Stimulated activated CD8-positive, alpha-beta memory T cell treated with anti-CD3 and anti-CD28 coated beads, Interleukin-4, amount 100 ng/mL, for 1 hour (primary cell): Measurements from ENCODE around the gene ABCG4.
A peak's percentile ranks its signal among the peaks of the same experiment; 100 is the strongest.
"Not testable (repeated sequence)": the region's sequence is repeated elsewhere in the genome, so short reads cannot be mapped to it uniquely, and the experiment has no call there.

Source experiments
- DNase-seq, 2 donors: peaks; one replicate each; pipeline ENCODE4 v3.0.0-alpha.2; 2020; ENCODE audit warnings: low read depth in 2 of 2, low spot score in 1 of 2

ABCG4 gene

DNA sequence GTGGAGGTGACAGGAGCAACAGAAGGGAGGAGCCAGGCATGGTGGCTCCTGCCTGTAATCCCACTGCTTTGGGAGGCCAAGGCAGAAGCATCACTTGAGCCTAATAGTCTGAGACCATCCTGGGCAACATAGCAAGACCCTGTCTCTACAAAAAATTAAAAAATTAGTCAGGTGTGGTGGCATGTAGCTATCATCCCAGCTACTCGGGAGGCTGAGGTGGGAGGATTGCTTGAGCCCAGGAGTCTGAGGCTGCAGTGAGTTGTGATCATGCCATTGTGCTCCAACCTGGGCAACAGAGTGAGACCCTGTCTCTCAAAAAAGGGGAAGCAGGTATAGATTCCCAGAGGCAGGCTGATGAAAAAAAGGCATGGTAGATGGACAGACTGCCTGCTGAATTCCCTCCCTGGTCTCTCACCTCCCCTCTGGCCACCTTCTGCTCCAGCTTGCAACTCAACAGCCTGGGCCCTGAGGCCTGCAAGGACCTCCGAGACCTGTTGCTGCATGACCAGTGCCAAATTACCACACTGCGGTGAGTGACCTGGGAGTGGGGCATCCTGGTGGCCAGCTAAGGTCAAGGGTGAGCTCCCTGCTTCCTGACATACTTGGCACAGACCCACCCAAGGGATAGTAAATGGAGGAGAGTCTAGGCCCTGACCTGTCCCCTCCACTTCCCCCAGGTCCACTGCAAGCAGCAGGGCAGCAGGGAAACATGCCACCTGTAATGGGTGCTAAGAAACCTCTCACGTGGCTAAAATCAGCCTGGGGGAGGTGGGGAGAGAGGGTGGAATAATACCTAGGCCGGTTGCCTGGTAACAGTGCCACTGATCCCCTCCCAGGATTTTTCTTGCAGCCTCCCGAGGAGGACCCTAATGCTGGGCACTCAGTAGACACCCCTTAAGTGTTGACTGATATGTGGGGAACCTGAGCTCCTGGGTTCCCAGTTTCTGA lies 32.2 kb downstream of the ABCG4 start:
- DNase-seq, result no peak

GRCh38 chr11:119181677-119182412 lies 33.0 kb downstream of the ABCG4 start:
- DNase-seq, result no peak

GRCh38 chr11:119184399-119184798 lies 35.5 kb downstream of the ABCG4 start:
- DNase-seq, result not testable (repeated sequence)

DNA sequence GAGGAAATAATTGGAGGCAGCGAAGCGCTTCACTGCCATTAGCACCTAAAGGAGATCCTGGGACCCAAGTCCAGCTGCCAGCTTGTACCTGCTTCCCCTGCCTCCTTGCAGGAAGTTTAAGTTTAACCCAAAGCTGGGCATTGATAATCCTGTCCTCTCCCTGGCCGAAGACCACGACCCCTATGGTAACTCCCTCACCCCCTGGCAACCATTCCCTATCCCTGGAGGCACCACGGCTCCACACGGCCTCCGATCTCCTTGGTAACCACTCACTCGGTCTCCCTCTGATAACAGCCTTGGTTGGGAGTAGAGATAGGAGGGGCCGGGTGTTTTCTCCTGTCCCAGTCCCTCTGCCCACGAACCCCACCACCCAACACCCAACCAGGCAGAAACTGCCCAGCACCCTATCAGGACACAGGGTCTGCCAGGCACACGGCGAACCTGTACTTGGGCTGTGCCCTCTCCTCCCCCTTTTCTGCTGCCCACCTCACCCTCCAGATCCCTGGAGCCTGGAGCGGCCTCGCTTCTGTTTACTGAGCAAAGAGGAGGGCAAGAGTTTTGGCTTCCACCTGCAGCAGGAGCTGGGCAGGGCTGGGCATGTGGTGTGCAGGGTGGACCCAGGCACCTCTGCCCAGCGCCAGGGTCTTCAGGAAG lies 37.3 kb downstream of the ABCG4 start:
- no peak for DNase-seq

GRCh38 chr11:119187123-119187892 lies 38.5 kb downstream of the ABCG4 start:
- no peak for DNase-seq

GRCh38 chr11:119188067-119188466 lies 39.2 kb downstream of the ABCG4 start:
- DNase-seq, result no peak

GRCh38 chr11:119188887-119189286 lies 40.0 kb downstream of the ABCG4 start:
- DNase-seq, result no peak

DNA sequence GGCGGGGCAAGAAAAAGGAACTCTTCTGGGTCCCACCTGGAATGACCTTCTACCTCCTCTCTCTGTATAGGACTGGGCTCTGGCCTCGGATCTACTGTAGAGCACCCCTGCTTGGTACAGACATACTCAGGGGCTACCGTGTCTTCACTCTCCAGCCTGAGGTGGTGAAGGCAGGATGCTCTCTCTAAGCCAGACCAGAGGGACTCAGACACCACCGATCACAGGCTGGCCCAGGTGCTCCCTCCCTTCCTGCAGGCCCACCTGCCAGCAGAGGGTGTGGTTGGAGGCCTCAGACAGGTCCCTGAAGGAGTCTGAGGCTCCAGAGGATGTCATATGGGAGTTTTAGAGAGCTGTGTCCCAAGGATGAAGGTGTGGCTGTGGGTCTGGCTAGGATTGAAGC lies 40.5 kb downstream of the ABCG4 start:
- DNase-seq, result no peak

DNA sequence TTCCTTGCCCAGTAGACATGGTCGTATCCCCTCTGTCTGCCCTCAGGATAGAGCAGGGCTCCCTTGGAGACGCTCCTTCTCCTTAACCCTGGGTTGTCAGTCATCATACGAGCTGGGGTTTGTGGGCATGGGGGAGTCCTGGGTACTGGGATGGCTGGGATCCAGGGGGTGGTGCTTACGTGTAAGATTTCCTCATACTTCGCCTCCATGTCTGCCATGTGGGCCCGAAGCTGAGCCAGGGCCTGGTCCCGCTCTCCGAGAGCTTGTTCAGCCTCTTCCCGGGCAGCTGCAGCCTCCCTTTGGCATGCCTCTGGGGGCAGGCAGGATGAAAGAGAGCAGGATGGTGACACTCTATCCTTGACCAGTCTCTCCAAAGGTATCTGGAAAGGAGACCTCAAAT lies 41.7 kb downstream of the ABCG4 start:
- DNase-seq, result no peak

DNA sequence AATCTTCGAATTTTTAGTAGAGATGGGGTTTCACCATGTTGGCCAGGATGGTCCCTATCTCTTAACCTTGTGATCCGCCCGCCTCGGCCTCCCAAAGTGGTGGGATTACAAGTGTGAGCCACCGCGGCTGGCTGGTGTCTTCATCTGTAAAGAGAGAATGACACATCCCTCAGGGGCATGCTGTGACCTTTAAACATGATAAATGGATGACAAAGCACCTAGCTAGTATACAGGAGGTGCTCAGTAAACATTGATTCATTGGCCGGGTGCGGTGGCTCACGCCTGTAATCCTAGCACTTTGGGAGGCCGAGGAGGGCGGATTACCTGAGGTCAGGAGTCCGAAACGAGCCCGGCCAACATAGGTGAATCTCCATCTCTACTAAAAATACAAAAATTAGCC lies 42.4 kb downstream of the ABCG4 start:
- DNase-seq, result not testable (repeated sequence)

DNA sequence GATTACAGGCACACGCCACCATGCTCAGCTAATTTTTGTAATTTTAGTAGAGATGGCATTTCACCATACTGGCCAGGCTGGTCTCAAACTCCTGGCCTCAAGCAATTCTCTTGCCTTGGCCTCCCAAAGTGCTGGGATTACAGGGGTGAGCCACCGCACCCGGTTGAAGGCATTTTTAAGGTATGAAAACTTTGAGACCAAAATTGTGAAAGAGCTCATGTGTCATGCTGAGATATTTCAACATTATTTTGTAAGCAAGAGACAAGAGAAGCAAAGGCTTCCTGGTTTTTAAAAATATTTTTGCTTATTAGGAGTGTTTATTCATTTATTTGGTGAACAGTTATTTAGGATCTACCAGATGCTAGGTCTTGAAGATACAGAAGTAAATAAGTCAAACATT lies 43.3 kb downstream of the ABCG4 start:
- DNase-seq, result no peak

GRCh38 chr11:119193001-119193400 lies 44.1 kb downstream of the ABCG4 start:
- DNase-seq, result no peak

DNA sequence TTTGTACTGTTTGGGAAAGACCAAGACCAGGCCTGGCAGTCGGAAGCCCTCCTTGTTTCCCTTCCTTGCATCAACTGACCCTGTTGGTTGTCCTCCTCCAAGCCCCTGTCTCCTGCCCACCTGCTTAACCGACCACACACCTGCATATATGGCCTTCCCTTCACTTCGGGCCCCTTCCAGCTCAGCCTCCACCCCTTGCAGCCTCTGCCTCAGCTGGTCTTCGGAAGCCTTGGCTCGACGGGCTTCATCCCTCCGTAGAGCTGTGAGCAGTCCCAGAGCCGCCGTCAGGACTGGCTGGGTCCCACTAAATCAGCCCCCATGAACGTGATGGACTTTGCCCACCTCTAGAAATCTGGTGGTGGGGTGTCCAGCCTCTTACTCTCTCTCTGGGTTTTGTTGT lies 44.8 kb downstream of the ABCG4 start:
- DNase-seq, result no peak

DNA sequence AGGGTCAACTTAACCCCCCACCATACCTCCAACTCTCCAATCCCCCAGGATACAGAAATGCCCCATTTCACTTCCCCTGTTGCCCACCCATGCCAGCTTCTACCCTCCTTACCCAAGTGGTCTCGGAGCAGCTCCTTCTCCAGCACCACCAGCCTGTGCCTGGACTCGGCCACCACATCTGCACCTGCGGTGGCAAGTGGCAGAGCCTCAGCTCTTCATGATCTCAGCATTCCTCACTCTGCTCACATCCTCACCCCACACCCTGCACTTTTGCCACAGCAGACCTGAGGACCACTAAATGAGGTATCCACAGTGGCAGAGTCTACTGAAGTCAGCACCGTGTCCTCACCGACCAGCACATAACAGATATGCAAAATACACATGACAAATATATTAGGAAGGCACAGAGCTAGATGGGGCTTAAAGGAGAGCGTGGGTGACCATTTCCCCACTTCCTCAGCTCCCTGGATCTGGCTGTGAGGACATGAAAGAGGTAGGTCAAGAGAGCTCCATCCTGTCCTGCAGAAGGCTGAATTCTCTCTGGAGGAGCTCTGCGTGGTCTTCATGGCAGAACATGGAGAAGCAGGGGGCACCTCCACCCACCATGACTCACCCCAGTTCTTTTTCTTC lies 46.1 kb downstream of the ABCG4 start:
- DNase-seq, result no peak

- no peak for DNase-seq
These were observed 46.8 kb downstream of the ABCG4 start for GRCh38 chr11:119195680-119196079.

DNA sequence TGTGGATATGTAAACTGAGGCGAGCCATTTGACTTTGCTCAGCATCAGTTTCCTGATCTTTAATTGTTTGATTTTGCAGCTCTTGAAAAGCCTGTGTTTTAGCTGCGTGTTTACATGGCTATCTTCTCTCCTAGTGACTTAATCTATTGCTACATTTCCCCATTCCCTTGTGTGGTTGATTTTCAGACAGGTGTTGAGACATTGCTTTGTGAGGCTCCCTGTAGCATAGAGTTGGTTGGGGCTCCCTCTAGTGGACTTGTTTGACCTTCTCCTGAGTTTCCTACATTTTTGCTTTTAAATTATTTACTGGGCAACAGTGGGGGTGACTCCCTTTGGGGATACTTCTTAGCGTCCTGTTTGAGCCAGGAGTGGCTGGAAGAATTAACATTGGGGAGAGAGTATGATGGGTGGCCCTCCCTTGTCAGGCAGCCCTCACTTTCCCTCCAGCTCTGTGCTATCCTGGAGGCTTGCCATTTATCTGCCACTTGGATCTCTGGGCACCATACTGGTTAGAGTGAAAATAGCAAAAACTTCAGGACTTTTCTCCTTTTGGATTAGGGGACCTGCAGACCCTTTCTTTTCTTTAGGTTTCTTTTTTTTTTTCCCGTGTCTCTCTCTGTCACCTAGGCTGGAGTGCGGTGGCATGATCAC lies 48.1 kb downstream of the ABCG4 start:
- DNase-seq, result peak in 1 of 2 donors; percentile 33

- DNase-seq, result no peak
These were observed 50.1 kb downstream of the ABCG4 start for GRCh38 chr11:119198925-119199324.

- not testable (repeated sequence) for DNase-seq
These were observed 52.4 kb downstream of the ABCG4 start for GRCh38 chr11:119201236-119201635.

DNA sequence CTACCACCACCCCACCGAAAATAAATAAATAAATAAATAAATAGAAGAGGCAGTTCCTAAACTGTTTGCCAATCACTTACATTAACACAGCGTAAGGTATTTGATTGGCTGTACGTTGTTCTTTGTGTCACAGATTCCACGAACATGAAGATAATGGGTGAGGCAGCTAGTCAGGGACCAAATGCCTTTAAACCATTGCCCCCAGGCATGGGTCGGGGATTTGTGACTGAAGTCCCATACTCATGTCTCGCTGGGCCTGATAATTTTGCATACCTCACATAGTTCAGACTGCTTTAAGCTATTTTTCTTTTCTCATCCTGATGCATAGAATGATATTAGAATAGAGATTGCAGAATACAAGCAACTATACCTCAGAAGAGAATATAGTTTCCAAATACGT lies 53.7 kb downstream of the ABCG4 start:
- no peak for DNase-seq

DNA sequence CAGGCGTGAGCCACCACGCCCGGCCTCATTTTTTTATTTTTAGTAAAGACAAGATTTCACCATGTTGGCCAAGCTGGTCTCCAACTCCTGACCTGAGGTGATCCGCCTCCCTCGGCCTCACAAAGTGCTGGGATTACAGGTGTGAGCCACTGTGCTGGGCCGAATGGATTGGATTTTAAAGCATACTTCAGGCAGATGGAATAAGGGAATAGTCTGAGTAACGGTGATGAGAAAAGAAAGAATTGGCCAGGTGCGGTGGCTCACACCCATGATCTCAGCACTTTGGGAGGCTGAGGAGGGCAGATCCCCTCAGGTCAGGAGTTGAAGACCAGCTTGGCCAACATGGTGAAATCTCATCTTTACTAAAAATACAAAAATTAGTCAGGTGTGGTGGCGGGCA lies 55.2 kb downstream of the ABCG4 start:
- DNase-seq, result no peak
